Fibroblast of pulmonary artery (primary cell): ENCODE results near the gene PKP4.

Source experiments
- DNase-seq: peaks from one replicate; pipeline ENCODE4 v3.0.0-alpha.2; 2010; ENCODE audit warnings: low read depth
- H3K4me3 ChIP-seq: replicated peaks from 2 replicates; pipeline ENCODE4 v1.5.1; 2011; ENCODE audit warnings: low read depth, mild to moderate bottlenecking, control low read depth, low read length, moderate library complexity
- CTCF ChIP-seq: IDR thresholded peaks from 2 replicates; pipeline ENCODE4 v1.5.1; 2011; ENCODE audit warnings: mild to moderate bottlenecking, control low read depth, low read length, inconsistent platforms; ENCODE audit errors: missing control alignments

The PKP4 gene

GRCh38 chr2:158559252-158559651 is 102.5 kb downstream of the PKP4 start:
- no peak for TF ChIP-seq CTCF
- DNase-seq, result no peak
- no peak overlapping the region for H3K4me3 ChIP-seq

GRCh38 chr2:158560259-158560658 is 103.5 kb downstream of the PKP4 start:
- TF ChIP-seq CTCF, result no peak
- no peak for DNase-seq
- H3K4me3 ChIP-seq, result no peak overlapping the region

GRCh38 chr2:158561054-158561453 is 104.3 kb downstream of the PKP4 start:
- H3K4me3 ChIP-seq, result no peak overlapping the region
- no peak for DNase-seq
- no peak for TF ChIP-seq CTCF

- H3K4me3 ChIP-seq, result no peak overlapping the region
- TF ChIP-seq CTCF, result no peak
- DNase-seq, result no peak
Observed at GRCh38 chr2:158567208-158567607, 110.5 kb downstream of the PKP4 start.

GRCh38 chr2:158569284-158569683 is 112.5 kb downstream of the PKP4 start:
- no peak for DNase-seq
- H3K4me3 ChIP-seq, result no peak overlapping the region
- TF ChIP-seq CTCF, result no peak

GRCh38 chr2:158570869-158571268 is 114.1 kb downstream of the PKP4 start:
- no peak for DNase-seq
- H3K4me3 ChIP-seq, result no peak overlapping the region
- no peak for TF ChIP-seq CTCF

- DNase-seq, result no peak
- H3K4me3 ChIP-seq, result no peak overlapping the region
- no peak for TF ChIP-seq CTCF
Observed at GRCh38 chr2:158573739-158574138, 117.0 kb downstream of the PKP4 start.
